HepG2 (cell line): ENCODE measurements around the gene NEAT1. TPM values are rescaled to one million over a fixed set of nuclear protein-coding genes. Genes with fewer than 3 reads are reported as not detected.

ENCODE experiments used
- ATAC-seq: fragments of 200-7000 bp; cut with Tn5 transposase; 3 replicates; pipeline ENCODE4 v1.9.1; 2020; ENCODE audit warnings: mild to moderate bottlenecking, moderate library complexity
- BruUV-seq: library from RNA; stranded (reverse); fragments of 400-500 nt; replicated peaks from 2 replicates; lab custom pipeline; 2021; lab: Mats Ljungman, UMichigan
- CTCF ChIA-PET: fragments of 300-600 bp; formaldehyde crosslinking; extraction: SDS; loops from one replicate; lab custom pipeline; 2021; ENCODE audit warnings: low total read pairs, inconsistent platforms, low intra/inter-chr PET ratio; lab: Yijun Ruan, JAX
- POLR2A ChIA-PET: fragments of 350-600 bp; sonication (Branson Sonifier 250); formaldehyde crosslinking; loops from one replicate; lab custom pipeline; 2020; ENCODE audit warnings: antibody characterized with exemption, inconsistent platforms; lab: Yijun Ruan, JAX
- DNase-seq: peaks from one replicate; pipeline ENCODE4 v3.0.0-alpha.2; 2015; ENCODE audit warnings: low spot score
- FAIRE-seq: peaks from 3 replicates; lab custom pipeline; 2011; peaks lifted over from hg19 to GRCh38; lab: Jason Lieb, UNC
- H2AFZ ChIP-seq: one replicate; pipeline ENCODE4 v1.6.1; 2011; ENCODE audit warnings: low read length, inconsistent platforms
- H3K27ac ChIP-seq: fragments of 300-600 bp; 3 replicates; pipeline ENCODE4 v1.8.0; 2011; ENCODE audit warnings: mixed run types, mild to moderate bottlenecking, mixed read lengths, low read length, inconsistent platforms; ENCODE audit not compliant: insufficient read depth; ENCODE audit errors: extremely low read length
- H3K27me3 ChIP-seq, 2 experiments: fragments of 200-600 bp in 1 of 2; 2 replicates in 1 of 2; 3 replicates in 1 of 2; pipeline versions ENCODE4 v1.6.0 to v1.8.0; 2011; ENCODE audit warnings: low read length in 2 of 2, mild to moderate bottlenecking in 2 of 2, moderate library complexity in 2 of 2, inconsistent platforms in 1 of 2; ENCODE audit not compliant: insufficient read depth in 2 of 2, control insufficient read depth in 1 of 2
- H3K36me3 ChIP-seq, 2 experiments: fragments of 200-600 bp in 1 of 2; replicated peaks in 1 of 2; 2 replicates in 1 of 2; 3 replicates in 1 of 2; pipeline versions ENCODE4 v1.5.1 to v1.8.0; 2011; ENCODE audit warnings: low read length in 2 of 2, inconsistent platforms in 1 of 2; ENCODE audit not compliant: insufficient read depth in 2 of 2, control insufficient read depth in 1 of 2
- H3K4me1 ChIP-seq: 2 replicates; pipeline ENCODE4 v1.5.1; 2012; ENCODE audit warnings: low read length, inconsistent platforms; ENCODE audit not compliant: insufficient read depth
- H3K4me2 ChIP-seq: 2 replicates; pipeline ENCODE4 v1.6.0; 2011; ENCODE audit warnings: low read depth, low read length, inconsistent platforms
- H3K4me3 ChIP-seq, 3 experiments: fragments of 200-600 bp in 1 of 3; sonication (generic), shearing (Covaris generic) in 1 of 3; replicated peaks in 1 of 3; 2 replicates each; pipeline ENCODE4 v1.5.1; 2011 to 2016; ENCODE audit warnings: low read length in 3 of 3, inconsistent platforms in 2 of 3, low read depth in 2 of 3, mild to moderate bottlenecking in 2 of 3, control low read depth in 1 of 3, mixed read lengths in 1 of 3; ENCODE audit not compliant: insufficient read depth in 1 of 3
- H3K79me2 ChIP-seq: one replicate; pipeline ENCODE4 v1.6.1; 2011; ENCODE audit warnings: low read length, inconsistent platforms; ENCODE audit not compliant: insufficient read depth
- H3K9ac ChIP-seq: 2 replicates; pipeline ENCODE4 v1.6.0; 2011; ENCODE audit warnings: mild to moderate bottlenecking, low read depth, low read length, inconsistent platforms; ENCODE audit not compliant: insufficient read depth
- H3K9me3 ChIP-seq: 2 replicates; pipeline ENCODE4 v1.5.1; 2012; ENCODE audit warnings: mild to moderate bottlenecking, low read length
- H4K20me1 ChIP-seq: 2 replicates; pipeline ENCODE4 v1.6.0; 2011; ENCODE audit warnings: inconsistent platforms, mild to moderate bottlenecking, low read length, moderate library complexity; ENCODE audit not compliant: insufficient read depth
- CEBPZ ChIP-seq: IDR thresholded peaks from 2 replicates; pipeline ENCODE4 v1.6.1; 2012; ENCODE audit warnings: low read length, improper control_type of control experiment
- JUN ChIP-seq: sonication (generic); formaldehyde crosslinking; IDR thresholded peaks from 2 replicates; pipeline ENCODE4 v1.4.0; 2020; ENCODE audit warnings: mild to moderate bottlenecking, missing genetic modification reagents
- JUNB ChIP-seq: sonication (generic); formaldehyde crosslinking; IDR thresholded peaks from 2 replicates; pipeline ENCODE4 v1.8.0; 2022; ENCODE audit warnings: missing genetic modification reagents, mild to moderate bottlenecking, borderline replicate concordance
- KLF6 ChIP-seq: IDR thresholded peaks from 2 replicates; pipeline ENCODE4 v1.8.0; 2016; ENCODE audit warnings: missing biosample characterization, missing genetic modification reagents
- KLF9 ChIP-seq: IDR thresholded peaks from 2 replicates; pipeline ENCODE4 v1.6.1; 2016; ENCODE audit warnings: low read depth
- TARDBP ChIP-seq: sonication (generic); formaldehyde crosslinking; IDR thresholded peaks from 2 replicates; pipeline ENCODE4 v1.8.0; 2022; ENCODE audit warnings: mild to moderate bottlenecking, missing genetic modification reagents
- TBL1XR1 ChIP-seq: fragments of 150-350 bp; IDR thresholded peaks from 2 replicates; pipeline ENCODE4 v1.6.1; 2014; ENCODE audit warnings: borderline replicate concordance, low read length; ENCODE audit not compliant: partially characterized antibody
- TGIF2 ChIP-seq: IDR thresholded peaks from 2 replicates; pipeline ENCODE4 v1.6.1; 2016; ENCODE audit warnings: control low read depth, missing compliant biosample characterization
- TOPORS ChIP-seq: sonication (generic); formaldehyde crosslinking; IDR thresholded peaks from 2 replicates; pipeline ENCODE4 v1.8.0; 2023; ENCODE audit warnings: mild to moderate bottlenecking, missing genetic modification reagents
- ZFP1 ChIP-seq: IDR thresholded peaks from 2 replicates; pipeline ENCODE4 v1.6.1; 2016
- ZFP90 ChIP-seq: sonication (generic); formaldehyde crosslinking; IDR thresholded peaks from 2 replicates; pipeline ENCODE4 v1.8.0; 2022; ENCODE audit warnings: missing genetic modification reagents, mild to moderate bottlenecking, inconsistent platforms, borderline replicate concordance
- ZNF12 ChIP-seq: sonication (generic); formaldehyde crosslinking; IDR thresholded peaks from 2 replicates; pipeline ENCODE4 v1.5.0; 2020; ENCODE audit warnings: missing genetic modification reagents
- ZNF205 ChIP-seq: IDR thresholded peaks from 2 replicates; pipeline ENCODE4 v1.6.1; 2018; ENCODE audit warnings: missing biosample characterization, missing genetic modification reagents
- ZNF331 ChIP-seq: sonication (generic); formaldehyde crosslinking; IDR thresholded peaks from 2 replicates; pipeline ENCODE4 v1.4.0; 2020; ENCODE audit warnings: missing genetic modification reagents
- ZNF496 ChIP-seq: sonication (generic); formaldehyde crosslinking; IDR thresholded peaks from 2 replicates; pipeline ENCODE4 v1.8.1; 2023; ENCODE audit warnings: mild to moderate bottlenecking, moderate library complexity, missing genetic modification reagents; ENCODE audit not compliant: insufficient replicate concordance
- ZNF777 ChIP-seq: sonication (generic); formaldehyde crosslinking; IDR thresholded peaks from 2 replicates; pipeline ENCODE4 v1.4.0; 2020; ENCODE audit warnings: missing genetic modification reagents
- ZNF782 ChIP-seq: sonication (generic); formaldehyde crosslinking; IDR thresholded peaks from 2 replicates; pipeline ENCODE4 v1.4.0; 2020; ENCODE audit warnings: missing genetic modification reagents, mild to moderate bottlenecking, borderline replicate concordance
- WGBS: methylation state at CpG from one replicate; pipeline ENCODE4 v1.1.6; 2017; ENCODE audit warnings: low lambda C conversion rate; 5-methylcytosine and 5-hydroxymethylcytosine counted together
- in situ Hi-C: cut with HindIII; loops from 2 replicates; pipeline ENCODE4 v1.10.0; 2017; ENCODE audit warnings: low pct_unique_long_range_greater_than_20kb; ENCODE audit not compliant: extremely low pct_ligation_motif_present
- intact Hi-C: fragments of 100-400 bp; cut with micrococcal nuclease; formaldehyde crosslinking; loops from one replicate; pipeline ENCODE4 v1.10.0; 2022; ENCODE audit not compliant: unreplicated experiment
- polyA plus RNA-seq, 8 experiments: library from polyadenylated mRNA; depleted of rRNA in 3 of 8; stranded (reverse) in 7 of 8; unstranded in 1 of 8; fragments of >200 nt; fragmentation: Illumina TruSeq in 4 of 8; extraction: Trizol in 4 of 8; gene quantifications; 2 replicates each; pipeline versions ENCODE4 v1.2.1 to v1.2.3, GENCODE V29; 2011 to 2016; ENCODE audit warnings: low read depth in 4 of 8, missing spikeins in 1 of 8, mixed read lengths in 1 of 8; ENCODE audit not compliant: insufficient read depth in 1 of 8
- total RNA-seq, 5 experiments: library from RNA; depleted of rRNA; stranded (reverse); fragments of >200 nt; fragmentation: Illumina TruSeq; extraction: Trizol; gene quantifications; 2 replicates each; pipeline ENCODE4 v1.2.3, GENCODE V29; 2016; ENCODE audit warnings: low read depth in 1 of 5
- TF ChIP-seq, protein P1 (sequence below): sonication (generic); formaldehyde crosslinking; IDR thresholded peaks from 2 replicates; pipeline ENCODE4 v1.9.0; 2021; ENCODE audit warnings: missing genetic modification reagents, mild to moderate bottlenecking, borderline replicate concordance
- TF ChIP-seq, protein P2 (sequence below): sonication (generic); formaldehyde crosslinking; IDR thresholded peaks from 2 replicates; pipeline ENCODE4 v1.8.1; 2023; ENCODE audit warnings: mild to moderate bottlenecking, inconsistent platforms, moderate library complexity, missing genetic modification reagents, borderline replicate concordance

NEAT1 gene
- total and polyA plus RNA-seq, 2 of the 13 experiments (the other 11 are each of a cell fraction or from before 2014, with no cell fraction given) = 20.5 to 41.2 TPM

DNA sequence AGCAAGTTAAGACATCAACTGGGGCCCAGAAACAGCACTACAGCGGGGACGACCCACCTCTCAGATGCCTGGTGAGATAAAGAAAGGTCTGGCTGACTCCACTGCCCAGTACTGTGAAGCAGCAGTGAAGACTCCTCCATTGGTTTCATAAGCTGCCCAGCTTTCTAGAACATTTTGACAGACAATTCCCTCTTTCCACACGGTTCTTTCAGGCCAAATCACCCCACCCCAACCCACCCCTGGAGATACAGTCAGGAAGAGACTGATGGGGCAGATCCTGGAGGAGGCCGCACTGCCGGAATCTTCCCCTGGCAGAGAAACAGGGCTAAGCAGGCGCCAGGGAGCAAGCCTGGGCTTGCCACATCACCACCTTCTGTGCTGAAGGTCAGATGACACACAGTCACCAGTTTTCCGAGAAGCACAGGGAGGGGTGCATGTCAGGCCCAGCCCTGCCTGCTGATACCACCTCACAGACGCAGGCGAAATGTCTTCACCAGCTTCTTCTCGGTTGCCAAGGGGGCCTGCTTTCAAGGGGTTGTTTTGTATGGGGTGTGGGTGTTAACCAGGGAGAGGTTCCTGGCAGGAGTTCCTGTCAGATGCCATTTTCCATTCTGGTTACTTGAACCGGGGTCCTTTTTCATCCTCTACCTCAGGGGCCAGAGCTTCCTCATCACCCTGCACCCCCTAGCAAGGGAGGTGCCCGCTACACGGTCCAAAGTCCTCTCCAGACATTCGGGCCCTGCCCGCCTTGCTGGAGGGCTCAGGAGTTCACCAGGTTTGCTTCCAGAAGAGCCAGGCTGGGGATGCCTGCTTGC, 1.4 kb upstream of the NEAT1 start:
- peak; percentile 2 for ATAC-seq
- no peak overlapping the region for H2AFZ ChIP-seq
- BruUV-seq = no TSS peak
- peaks cover 35% of the 10 kb centered on the region for H4K20me1 ChIP-seq
- peaks cover 71% of the 10 kb centered on the region for H3K79me2 ChIP-seq
- WGBS = under 1% methylated on average over 8 of the region's 15 CpGs
- in situ Hi-C loops (loop anchor here (5.0 kb wide), 1 partner anchor 76 kb away; the partner anchor contains the start of gene MALAT1), intact Hi-C loops (no loop called here)
- H3K4me3 ChIP-seq = peak overlapping the region; percentile 66 to 87 (median 70); a peak in 5 of 6 replicates
- H3K27ac ChIP-seq = peak overlapping the region; percentile 100
- H3K4me1 ChIP-seq = peaks cover 49% of the 10 kb centered on the region
- POLR2A ChIA-PET = interaction anchor here (0.7 to 17.8 kb wide), 24 partner anchors 6 to 299 kb away, joined by 3 to 952 read pairs (median 18); partner anchors contain the start of genes DPF2, FAU, FRMD8 and MALAT1
- CTCF ChIA-PET = no interaction called here
- no peaks in the 10 kb centered on the region for H3K9me3 ChIP-seq
- FAIRE-seq = peak; percentile 90
- peak overlapping the region; percentile 100 for H3K9ac ChIP-seq
- no peaks in the 10 kb centered on the region; a peak in 1 of 5 replicates for H3K27me3 ChIP-seq
- no peaks in the 10 kb centered on the region; a peak in 2 of 5 replicates for H3K36me3 ChIP-seq
- peak overlapping the region; percentile 99 for H3K4me2 ChIP-seq
- peak; percentile 93 for DNase-seq
- no peak; the same call in 1 of the 2 replicates for TF ChIP-seq ZFP1 (CRISPR knock-in tag)
- 0 out of 2 replicates have a peak, but pooled peaks have one; percentile 30 for TF ChIP-seq KLF9
- peak; percentile 78 for TF ChIP-seq ZNF331 (CRISPR knock-in tag)
- TF ChIP-seq ZFP90 (CRISPR knock-in tag) = peak; percentile 74; the same call in 1 of the 2 replicates
- no peak for TF ChIP-seq JUN (CRISPR knock-in tag)
- peak; percentile 79 for TF ChIP-seq KLF6
- TF ChIP-seq TGIF2 (CRISPR knock-in tag) = peak; percentile 91; the same call in 1 of the 2 replicates
- TF ChIP-seq TBL1XR1 = no peak
- no peak for TF ChIP-seq TOPORS (CRISPR knock-in tag)
- TF ChIP-seq CEBPZ = no peak
- peak; percentile 59; the same call in 1 of the 2 replicates for TF ChIP-seq ZNF777
- TF ChIP-seq, protein P1, sequence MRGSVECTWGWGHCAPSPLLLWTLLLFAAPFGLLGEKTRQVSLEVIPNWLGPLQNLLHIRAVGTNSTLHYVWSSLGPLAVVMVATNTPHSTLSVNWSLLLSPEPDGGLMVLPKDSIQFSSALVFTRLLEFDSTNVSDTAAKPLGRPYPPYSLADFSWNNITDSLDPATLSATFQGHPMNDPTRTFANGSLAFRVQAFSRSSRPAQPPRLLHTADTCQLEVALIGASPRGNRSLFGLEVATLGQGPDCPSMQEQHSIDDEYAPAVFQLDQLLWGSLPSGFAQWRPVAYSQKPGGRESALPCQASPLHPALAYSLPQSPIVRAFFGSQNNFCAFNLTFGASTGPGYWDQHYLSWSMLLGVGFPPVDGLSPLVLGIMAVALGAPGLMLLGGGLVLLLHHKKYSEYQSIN (CRISPR knock-in tag) = no peak
- peak; percentile 79 for TF ChIP-seq TARDBP (CRISPR knock-in tag)
- TF ChIP-seq ZNF205 (CRISPR knock-in tag) = no peak
- no peak for TF ChIP-seq JUNB (CRISPR knock-in tag)
- no peak for TF ChIP-seq ZNF782 (CRISPR knock-in tag)
- TF ChIP-seq, protein P2, sequence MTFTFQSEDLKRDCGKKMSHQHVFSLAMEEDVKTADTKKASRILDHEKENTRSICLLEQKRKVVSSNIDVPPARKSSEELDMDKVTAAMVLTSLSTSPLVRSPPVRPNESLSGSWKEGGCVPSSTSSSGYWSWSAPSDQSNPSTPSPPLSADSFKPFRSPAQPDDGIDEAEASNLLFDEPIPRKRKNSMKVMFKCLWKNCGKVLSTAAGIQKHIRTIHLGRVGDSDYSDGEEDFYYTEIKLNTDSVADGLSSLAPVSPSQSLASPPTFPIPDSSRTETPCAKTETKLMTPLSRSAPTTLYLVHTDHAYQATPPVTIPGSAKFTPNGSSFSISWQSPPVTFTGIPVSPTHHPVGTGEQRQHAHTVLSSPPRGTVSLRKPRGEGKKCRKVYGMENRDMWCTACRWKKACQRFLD (CRISPR knock-in tag) = no peak
- no peak for TF ChIP-seq ZNF496 (CRISPR knock-in tag)
- TF ChIP-seq ZNF12 (CRISPR knock-in tag) = no peak
